Neural cell (in vitro differentiated cells): ENCODE measurements around the gene SHB. TPM values are rescaled to one million over a fixed set of nuclear protein-coding genes. Genes with fewer than 3 reads are reported as not detected.

ENCODE experiments used
- H2AFZ ChIP-seq: fragments of 200-600, 300-800 bp; sonication (generic), shearing (Covaris generic); 2 replicates; pipeline ENCODE4 v1.6.0; 2014; ENCODE audit warnings: low read depth, mild to moderate bottlenecking, antibody characterized with exemption, low read length, moderate library complexity
- H3F3A ChIP-seq: fragments of 200-600 bp; shearing (Covaris generic); 2 replicates; pipeline ENCODE4 v1.6.1; 2016; ENCODE audit warnings: mild to moderate bottlenecking, moderate library complexity, mixed read lengths, antibody characterized with exemption, low read length; ENCODE audit not compliant: insufficient read depth, poor library complexity, severe bottlenecking
- H3K27ac ChIP-seq: fragments of 200-600, 300-800 bp; sonication (generic), shearing (Covaris generic); 2 replicates; pipeline ENCODE4 v1.5.1; 2014; ENCODE audit warnings: mild to moderate bottlenecking, low read length, moderate library complexity
- H3K27me3 ChIP-seq: fragments of 300-800, 200-600 bp; sonication (generic), shearing (Covaris generic); 2 replicates; pipeline ENCODE4 v1.6.0; 2014; ENCODE audit warnings: mild to moderate bottlenecking, low read depth, low read length, moderate library complexity; ENCODE audit not compliant: insufficient read depth
- H3K36me3 ChIP-seq: fragments of 300-800, 200-600 bp; sonication (generic), shearing (Covaris generic); 2 replicates; pipeline ENCODE4 v1.5.1; 2014; ENCODE audit warnings: mild to moderate bottlenecking, antibody characterized with exemption, low read length, moderate library complexity; ENCODE audit not compliant: insufficient read depth
- H3K4me2 ChIP-seq: fragments of 300-800, 200-600 bp; sonication (generic), shearing (Covaris generic); 2 replicates; pipeline ENCODE4 v1.6.0; 2014; ENCODE audit warnings: mild to moderate bottlenecking, low read length
- H3K4me3 ChIP-seq: fragments of 300-800, 200-600 bp; sonication (generic), shearing (Covaris generic); 2 replicates; pipeline ENCODE4 v1.5.1; 2014; ENCODE audit warnings: mild to moderate bottlenecking, low read length, moderate library complexity
- H3K79me2 ChIP-seq: fragments of 200-600 bp; shearing (Covaris generic); replicated peaks from 2 replicates; pipeline ENCODE4 v1.6.0; 2014; ENCODE audit warnings: mild to moderate bottlenecking, low read length, moderate library complexity; ENCODE audit not compliant: insufficient read depth
- H3K9ac ChIP-seq: fragments of 300-800, 200-600 bp; sonication (generic), shearing (Covaris generic); 2 replicates; pipeline ENCODE4 v1.6.1; 2016; ENCODE audit warnings: mild to moderate bottlenecking, low read length, mixed read lengths
- H3K9me2 ChIP-seq: fragments of 200-600 bp; shearing (Covaris generic); 2 replicates; pipeline ENCODE4 v1.6.1; 2016; ENCODE audit warnings: mild to moderate bottlenecking, low read length, mixed read lengths; ENCODE audit not compliant: insufficient read depth
- H3K9me3 ChIP-seq: fragments of 200-600, 300-800 bp; sonication (generic), shearing (Covaris generic); 2 replicates; pipeline ENCODE4 v1.6.1; 2016; ENCODE audit warnings: mild to moderate bottlenecking, mixed run types, low read length, moderate library complexity, mixed read lengths
- H4K20me1 ChIP-seq: fragments of 200-600 bp; shearing (Covaris generic); 2 replicates; pipeline ENCODE4 v1.6.1; 2016; ENCODE audit warnings: mild to moderate bottlenecking, mixed run types; ENCODE audit not compliant: insufficient read depth
- CTCF ChIP-seq: fragments of 450-650 bp; IDR thresholded peaks from 2 replicates; pipeline ENCODE4 v1.5.1; 2014; ENCODE audit warnings: antibody characterized with exemption, mild to moderate bottlenecking, moderate library complexity; ENCODE audit not compliant: poor library complexity, severe bottlenecking
- EP300 ChIP-seq: fragments of 450-650 bp; conservative IDR thresholded peaks from 2 replicates; pipeline ENCODE4 v1.6.1; 2014; ENCODE audit warnings: antibody characterized with exemption, mild to moderate bottlenecking, moderate library complexity; ENCODE audit not compliant: poor library complexity, severe bottlenecking
- EZH2 ChIP-seq: fragments of 200-600, 300-800 bp; shearing (Covaris generic), sonication (generic); IDR thresholded peaks from 2 replicates; pipeline ENCODE4 v1.6.1; 2014; ENCODE audit warnings: antibody characterized with exemption, low read length, borderline replicate concordance, mild to moderate bottlenecking; ENCODE audit not compliant: insufficient read depth, poor library complexity, severe bottlenecking
- MXI1 ChIP-seq: fragments of 450-650 bp; conservative IDR thresholded peaks from 2 replicates; pipeline ENCODE4 v1.6.1; 2014; ENCODE audit warnings: antibody characterized with exemption, mild to moderate bottlenecking; ENCODE audit not compliant: poor library complexity, severe bottlenecking
- POLR2AphosphoS5 ChIP-seq: IDR thresholded peaks from 2 replicates; pipeline ENCODE4 v1.6.1; 2012
- RAD21 ChIP-seq: fragments of 450-650 bp; conservative IDR thresholded peaks from 2 replicates; pipeline ENCODE4 v1.6.1; 2014; ENCODE audit warnings: antibody characterized with exemption, mild to moderate bottlenecking, moderate library complexity
- REST ChIP-seq: IDR thresholded peaks from 2 replicates; pipeline ENCODE4 v1.6.1; 2012; ENCODE audit warnings: borderline replicate concordance
- SMC3 ChIP-seq: fragments of 450-650 bp; conservative IDR thresholded peaks from 2 replicates; pipeline ENCODE4 v1.6.1; 2014; ENCODE audit warnings: antibody characterized with exemption, mild to moderate bottlenecking, moderate library complexity; ENCODE audit not compliant: poor library complexity
- TAF1 ChIP-seq: IDR thresholded peaks from 2 replicates; pipeline ENCODE4 v1.6.1; 2012; ENCODE audit warnings: low read depth
- polyA plus RNA-seq: library from polyadenylated mRNA; depleted of rRNA; stranded (reverse); fragments of >200 nt; gene quantifications from 2 replicates; pipeline ENCODE4 v1.2.3, GENCODE V29; 2014

The SHB gene
- polyA plus RNA-seq, 1 donor from 2014 or later = 17.5 TPM

GRCh38 chr9:37995961-37996818 is 72.8 kb downstream of the SHB start:
- Histone ChIP-seq H3K9me3 (no peaks in the 10 kb centered on the region), H3K9ac (peak overlapping the region; percentile 45), H2AFZ (no peak overlapping the region), H3K27ac (peak overlapping the region; percentile 81), H3K9me2 (no peaks in the 10 kb centered on the region), H3K4me3 (no peak overlapping the region), H3K27me3 (no peaks in the 10 kb centered on the region), H3K79me2 (peaks cover 33% of the 10 kb centered on the region), H4K20me1 (no peaks in the 10 kb centered on the region), H3F3A (no peaks in the 10 kb centered on the region), H3K4me2 (no peak overlapping the region), H3K36me3 (no peaks in the 10 kb centered on the region)
- no peak for TF ChIP-seq EZH2

GRCh38 chr9:37995348-37995737 is 73.7 kb downstream of the SHB start:
- H3F3A ChIP-seq = no peaks in the 10 kb centered on the region
- no peak overlapping the region for H3K4me2 ChIP-seq
- H3K9ac ChIP-seq = peak overlapping the region; percentile 45
- peak overlapping the region; percentile 81 for H3K27ac ChIP-seq
- no peak overlapping the region for H2AFZ ChIP-seq
- peak overlapping the region; percentile 39 for H3K4me3 ChIP-seq
- H3K9me3 ChIP-seq = no peaks in the 10 kb centered on the region
- peaks cover 33% of the 10 kb centered on the region for H3K79me2 ChIP-seq
- TF ChIP-seq CTCF (no peak), EP300 (no peak), REST (no peak), POLR2AphosphoS5 (no peak), RAD21 (no peak), SMC3 (no peak), EZH2 (no peak), MXI1 (no peak), TAF1 (no peak)
- no peaks in the 10 kb centered on the region for H3K27me3 ChIP-seq
- H3K9me2 ChIP-seq = no peaks in the 10 kb centered on the region
- H4K20me1 ChIP-seq = no peaks in the 10 kb centered on the region
- H3K36me3 ChIP-seq = no peaks in the 10 kb centered on the region
